ENCODE results near the gene MYO5B.

Gene MYO5B

GRCh38 chr18:50056185-50056584, 138.8 kb downstream of the MYO5B start:
- H3K27me3 ChIP-seq (replicated peaks in 2 of 5; ENCODE audit: control insufficient read depth in 4 of 5, insufficient read depth in 5 of 5, low read length in 4 of 5): peaks cover 0 to 2% (median 2%) of the 10 kb centered on the region in 5 experiments
- DNase-seq: no peak
- H3K9me3 ChIP-seq (ENCODE audit: control extremely low read depth in 1 of 5, control insufficient read depth in 4 of 5, insufficient read depth in 2 of 5, low read depth in 1 of 5, low read length in 4 of 5): no peaks in the 10 kb centered on the region
- H3K27ac ChIP-seq (ENCODE audit: insufficient read depth in 1 of 2, low read depth in 1 of 2, low read length in 2 of 2, poor library complexity in 1 of 2, severe bottlenecking in 2 of 2): no peak overlapping the region
- H3K4me3 ChIP-seq (ENCODE audit: control insufficient read depth in 1 of 7, extremely low read depth in 1 of 7, insufficient read depth in 4 of 7, low read depth in 2 of 7, low read length in 6 of 7): no peak overlapping the region
- H3K36me3 ChIP-seq (ENCODE audit: control insufficient read depth in 4 of 4, insufficient read depth in 4 of 4, low read length in 3 of 4): no peaks in the 10 kb centered on the region
- ChIA-PET CTCF (no interaction called here), POLR2A (no interaction called here)
- WGBS (ENCODE audit: insufficient coverage): 100% methylated on average over 1 of the region's 1 CpG
- no peaks in the 10 kb centered on the region for H3K4me1 ChIP-seq (ENCODE audit: control extremely low read depth in 1 of 4, control insufficient read depth in 4 of 4, insufficient read depth in 4 of 4, low read length in 3 of 4)

- H3K36me3 ChIP-seq (ENCODE audit: control insufficient read depth in 4 of 4, insufficient read depth in 4 of 4, low read length in 3 of 4): no peaks in the 10 kb centered on the region
- ChIA-PET POLR2A (no interaction called here), CTCF (no interaction called here)
- H3K27me3 ChIP-seq (replicated peaks in 2 of 5; ENCODE audit: control insufficient read depth in 4 of 5, insufficient read depth in 5 of 5, low read length in 4 of 5): peaks cover 0 to 2% (median 2%) of the 10 kb centered on the region in 5 experiments
- no peak overlapping the region for H3K4me3 ChIP-seq (ENCODE audit: control insufficient read depth in 1 of 7, extremely low read depth in 1 of 7, insufficient read depth in 4 of 7, low read depth in 2 of 7, low read length in 6 of 7)
- 95% methylated on average over 2 of the region's 4 CpGs for WGBS (ENCODE audit: insufficient coverage)
- H3K4me1 ChIP-seq (ENCODE audit: control extremely low read depth in 1 of 4, control insufficient read depth in 4 of 4, insufficient read depth in 4 of 4, low read length in 3 of 4): no peaks in the 10 kb centered on the region
- no peaks in the 10 kb centered on the region for H3K9me3 ChIP-seq (ENCODE audit: control extremely low read depth in 1 of 5, control insufficient read depth in 4 of 5, insufficient read depth in 2 of 5, low read depth in 1 of 5, low read length in 4 of 5)
- no peak overlapping the region for H3K27ac ChIP-seq (ENCODE audit: insufficient read depth in 1 of 2, low read depth in 1 of 2, low read length in 2 of 2, poor library complexity in 1 of 2, severe bottlenecking in 2 of 2)
- no peak for DNase-seq
Measured at GRCh38 chr18:50055488-50055887, 139.5 kb downstream of the MYO5B start.

GRCh38 chr18:50053111-50053510, 141.8 kb downstream of the MYO5B start:
- Histone ChIP-seq H3K27me3 (replicated peaks in 2 of 5; ENCODE audit: control insufficient read depth in 4 of 5, insufficient read depth in 5 of 5, low read length in 4 of 5) (peaks cover 0 to 2% (median 0%) of the 10 kb centered on the region in 5 experiments), H3K27ac (ENCODE audit: insufficient read depth in 1 of 2, low read depth in 1 of 2, low read length in 2 of 2, poor library complexity in 1 of 2, severe bottlenecking in 2 of 2) (no peak overlapping the region), H3K4me3 (ENCODE audit: control insufficient read depth in 1 of 7, extremely low read depth in 1 of 7, insufficient read depth in 4 of 7, low read depth in 2 of 7, low read length in 6 of 7) (no peak overlapping the region), H3K9me3 (ENCODE audit: control extremely low read depth in 1 of 5, control insufficient read depth in 4 of 5, insufficient read depth in 2 of 5, low read depth in 1 of 5, low read length in 4 of 5) (no peaks in the 10 kb centered on the region), H3K4me1 (ENCODE audit: control extremely low read depth in 1 of 4, control insufficient read depth in 4 of 4, insufficient read depth in 4 of 4, low read length in 3 of 4) (no peaks in the 10 kb centered on the region), H3K36me3 (ENCODE audit: control insufficient read depth in 4 of 4, insufficient read depth in 4 of 4, low read length in 3 of 4) (no peaks in the 10 kb centered on the region)
- ChIA-PET POLR2A (no interaction called here), CTCF (interaction anchor here (0.7 kb wide), 1 partner anchor 52 kb away, joined by 3 read pairs; no protein-coding TSS in a partner anchor)
- DNase-seq: no peak
- WGBS (ENCODE audit: insufficient coverage): 100% methylated on average over 1 of the region's 5 CpGs

DNA sequence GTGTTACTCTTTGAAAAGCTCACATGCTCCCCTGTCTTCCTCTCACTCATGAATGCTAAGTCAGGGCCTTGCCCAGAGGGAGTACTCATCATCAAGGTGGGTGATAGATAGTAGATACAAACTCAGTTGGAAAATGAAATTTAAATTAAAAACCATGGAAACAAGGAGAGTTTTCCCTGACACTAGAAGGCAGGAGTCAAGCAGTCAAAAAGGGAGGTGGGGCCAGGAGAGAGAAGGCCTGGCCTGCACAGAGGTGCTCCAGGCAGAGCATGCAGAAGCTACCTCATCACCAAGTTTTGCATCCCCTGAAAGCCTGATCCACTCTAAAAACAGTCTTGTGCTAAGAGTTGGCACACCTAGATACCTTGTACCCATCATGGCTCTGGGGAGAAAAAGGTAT, 143.7 kb downstream of the MYO5B start:
- DNase-seq: no peak
- Histone ChIP-seq H3K9me3 (ENCODE audit: control extremely low read depth in 1 of 5, control insufficient read depth in 4 of 5, insufficient read depth in 2 of 5, low read depth in 1 of 5, low read length in 4 of 5) (no peaks in the 10 kb centered on the region), H3K27me3 (replicated peaks in 2 of 5; ENCODE audit: control insufficient read depth in 4 of 5, insufficient read depth in 5 of 5, low read length in 4 of 5) (peaks cover 0 to 2% (median 0%) of the 10 kb centered on the region in 5 experiments), H3K4me1 (ENCODE audit: control extremely low read depth in 1 of 4, control insufficient read depth in 4 of 4, insufficient read depth in 4 of 4, low read length in 3 of 4) (no peaks in the 10 kb centered on the region), H3K27ac (ENCODE audit: insufficient read depth in 1 of 2, low read depth in 1 of 2, low read length in 2 of 2, poor library complexity in 1 of 2, severe bottlenecking in 2 of 2) (no peak overlapping the region), H3K4me3 (ENCODE audit: control insufficient read depth in 1 of 7, extremely low read depth in 1 of 7, insufficient read depth in 4 of 7, low read depth in 2 of 7, low read length in 6 of 7) (no peak overlapping the region), H3K36me3 (ENCODE audit: control insufficient read depth in 4 of 4, insufficient read depth in 4 of 4, low read length in 3 of 4) (no peaks in the 10 kb centered on the region)
- ChIA-PET CTCF (no interaction called here), POLR2A (no interaction called here)

- Histone ChIP-seq H3K36me3 (ENCODE audit: control insufficient read depth in 4 of 4, insufficient read depth in 4 of 4, low read length in 3 of 4) (no peaks in the 10 kb centered on the region), H3K27me3 (replicated peaks in 2 of 5; ENCODE audit: control insufficient read depth in 4 of 5, insufficient read depth in 5 of 5, low read length in 4 of 5) (peaks cover 0 to 4% (median 0%) of the 10 kb centered on the region in 5 experiments), H3K9me3 (ENCODE audit: control extremely low read depth in 1 of 5, control insufficient read depth in 4 of 5, insufficient read depth in 2 of 5, low read depth in 1 of 5, low read length in 4 of 5) (no peaks in the 10 kb centered on the region), H3K27ac (ENCODE audit: insufficient read depth in 1 of 2, low read depth in 1 of 2, low read length in 2 of 2, poor library complexity in 1 of 2, severe bottlenecking in 2 of 2) (no peak overlapping the region), H3K4me1 (ENCODE audit: control extremely low read depth in 1 of 4, control insufficient read depth in 4 of 4, insufficient read depth in 4 of 4, low read length in 3 of 4) (peaks cover 0 to 3% (median 0%) of the 10 kb centered on the region in 4 experiments), H3K4me3 (ENCODE audit: control insufficient read depth in 1 of 7, extremely low read depth in 1 of 7, insufficient read depth in 4 of 7, low read depth in 2 of 7, low read length in 6 of 7) (no peak overlapping the region)
- ChIA-PET POLR2A (no interaction called here), CTCF (no interaction called here)
- 84% methylated on average over 4 of the region's 4 CpGs for WGBS (ENCODE audit: insufficient coverage)
- no peak for DNase-seq
Measured at GRCh38 chr18:50045126-50045525, 149.8 kb downstream of the MYO5B start.

DNA sequence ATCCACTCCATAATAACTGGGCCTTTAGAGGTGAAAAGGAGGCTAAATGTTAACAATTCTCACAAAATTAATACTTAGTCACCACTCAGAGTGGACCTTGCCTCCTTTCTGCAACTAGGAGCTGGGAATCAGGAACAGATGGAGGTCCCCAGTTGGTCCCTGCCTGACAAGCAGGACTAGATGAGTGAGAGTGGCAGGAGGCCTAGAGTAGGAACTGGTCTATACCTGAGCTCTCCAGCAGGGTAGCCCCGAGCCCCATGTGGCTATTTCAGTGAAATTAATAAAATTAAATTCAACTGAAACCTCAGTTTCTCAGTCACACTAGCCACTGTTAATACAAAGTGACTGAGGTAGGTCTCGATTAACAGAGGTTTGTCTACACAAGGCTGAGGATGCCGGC, 150.5 kb downstream of the MYO5B start:
- Histone ChIP-seq H3K36me3 (ENCODE audit: control insufficient read depth in 4 of 4, insufficient read depth in 4 of 4, low read length in 3 of 4) (no peaks in the 10 kb centered on the region), H3K4me1 (ENCODE audit: control extremely low read depth in 1 of 4, control insufficient read depth in 4 of 4, insufficient read depth in 4 of 4, low read length in 3 of 4) (peaks cover 0 to 3% (median 0%) of the 10 kb centered on the region in 4 experiments), H3K27me3 (replicated peaks in 2 of 5; ENCODE audit: control insufficient read depth in 4 of 5, insufficient read depth in 5 of 5, low read length in 4 of 5) (peaks cover 0 to 4% (median 0%) of the 10 kb centered on the region in 5 experiments), H3K9me3 (ENCODE audit: control extremely low read depth in 1 of 5, control insufficient read depth in 4 of 5, insufficient read depth in 2 of 5, low read depth in 1 of 5, low read length in 4 of 5) (no peaks in the 10 kb centered on the region), H3K27ac (ENCODE audit: insufficient read depth in 1 of 2, low read depth in 1 of 2, low read length in 2 of 2, poor library complexity in 1 of 2, severe bottlenecking in 2 of 2) (no peak overlapping the region), H3K4me3 (ENCODE audit: control insufficient read depth in 1 of 7, extremely low read depth in 1 of 7, insufficient read depth in 4 of 7, low read depth in 2 of 7, low read length in 6 of 7) (no peak overlapping the region)
- DNase-seq: no peak
- ChIA-PET CTCF (no interaction called here), POLR2A (no interaction called here)
- no CpG with 5 or more reads among the region's 3 CpGs for WGBS (ENCODE audit: insufficient coverage)

GRCh38 chr18:50042611-50043010, 152.3 kb downstream of the MYO5B start:
- peaks cover 0 to 3% (median 0%) of the 10 kb centered on the region in 4 experiments for H3K4me1 ChIP-seq (ENCODE audit: control extremely low read depth in 1 of 4, control insufficient read depth in 4 of 4, insufficient read depth in 4 of 4, low read length in 3 of 4)
- CTCF ChIA-PET: interaction anchor here (0.7 kb wide), 1 partner anchor 153 kb away, joined by 4 read pairs; the partner anchor contains the start of gene MYO5B
- POLR2A ChIA-PET: no interaction called here
- peaks cover 0 to 4% (median 0%) of the 10 kb centered on the region in 5 experiments for H3K27me3 ChIP-seq (replicated peaks in 2 of 5; ENCODE audit: control insufficient read depth in 4 of 5, insufficient read depth in 5 of 5, low read length in 4 of 5)
- no peak overlapping the region for H3K4me3 ChIP-seq (ENCODE audit: control insufficient read depth in 1 of 7, extremely low read depth in 1 of 7, insufficient read depth in 4 of 7, low read depth in 2 of 7, low read length in 6 of 7)
- no peaks in the 10 kb centered on the region for H3K36me3 ChIP-seq (ENCODE audit: control insufficient read depth in 4 of 4, insufficient read depth in 4 of 4, low read length in 3 of 4)
- no peak for DNase-seq
- WGBS (ENCODE audit: insufficient coverage): 75% methylated on average over 4 of the region's 5 CpGs
- no peaks in the 10 kb centered on the region for H3K9me3 ChIP-seq (ENCODE audit: control extremely low read depth in 1 of 5, control insufficient read depth in 4 of 5, insufficient read depth in 2 of 5, low read depth in 1 of 5, low read length in 4 of 5)
- no peak overlapping the region for H3K27ac ChIP-seq (ENCODE audit: insufficient read depth in 1 of 2, low read depth in 1 of 2, low read length in 2 of 2, poor library complexity in 1 of 2, severe bottlenecking in 2 of 2)
